Activated CD8-positive, alpha-beta memory T cell treated with anti-CD3 and anti-CD28 coated beads for 24 hours (primary cell): ENCODE measurements around the gene FBXL4.
A peak's percentile ranks its signal among the peaks of the same experiment; 100 is the strongest.

ENCODE experiments used
- DNase-seq: peaks from one replicate; pipeline ENCODE4 v3.0.0-alpha.2; 2020

FBXL4 gene

GRCh38 chr6:98824162-98824901 lies 123.4 kb downstream of the FBXL4 start:
- peak; percentile 56 for DNase-seq

DNA sequence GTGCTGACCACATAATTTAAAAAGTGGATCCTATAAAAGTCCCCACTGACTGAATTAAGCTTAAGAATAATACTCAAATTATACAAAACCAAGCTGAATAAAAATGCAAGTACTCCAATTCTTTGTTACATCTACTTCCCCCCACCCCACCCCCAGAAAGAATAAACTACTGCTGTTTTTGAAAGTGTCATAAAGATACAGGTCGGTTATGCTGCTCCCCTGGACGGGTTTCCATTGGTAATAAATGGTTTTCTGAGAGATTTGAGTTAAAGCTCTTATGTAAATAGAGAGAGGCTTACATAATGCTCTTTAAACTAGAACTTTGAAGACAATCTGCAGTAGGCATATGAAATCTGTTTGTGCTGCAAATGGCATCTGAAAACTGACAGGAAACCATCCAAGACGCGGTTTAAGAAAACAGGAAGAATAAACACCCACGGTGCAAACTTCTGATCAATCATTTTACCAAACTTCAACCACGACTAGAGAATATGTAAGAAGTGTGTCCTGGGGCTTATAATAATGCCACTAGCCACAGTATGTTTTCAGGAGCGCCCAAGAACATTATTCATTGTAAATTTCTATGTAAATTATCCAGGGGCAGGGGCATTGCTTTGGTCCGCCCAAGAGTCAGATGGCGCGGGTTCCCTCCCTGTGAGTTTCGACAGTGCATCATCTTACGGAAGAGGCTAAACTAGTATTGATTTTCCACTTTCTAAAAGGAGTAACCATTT lies 124.2 kb downstream of the FBXL4 start:
- no peak for DNase-seq

GRCh38 chr6:98821756-98822405 lies 125.9 kb downstream of the FBXL4 start:
- no peak for DNase-seq
